HepG2 (cell line): Measurements from ENCODE around the gene ARGLU1.

Experiments
- CBX2 ChIP-seq, 2 experiments: fragments of 200-600 bp in 1 of 2; sonication (generic); formaldehyde crosslinking in 1 of 2; IDR thresholded peaks; 2 replicates each; pipeline versions ENCODE4 v1.7.0 to v1.8.1; 2018 to 2022; ENCODE audit warnings: low read depth in 2 of 2, low read length in 1 of 2, mild to moderate bottlenecking in 1 of 2, missing genetic modification reagents in 1 of 2
- HIVEP1 ChIP-seq: sonication (generic); formaldehyde crosslinking; IDR thresholded peaks from 2 replicates; pipeline ENCODE4 v1.4.0; 2020; ENCODE audit warnings: mild to moderate bottlenecking, missing genetic modification reagents
- MTA3 ChIP-seq: sonication (generic); formaldehyde crosslinking; IDR thresholded peaks from 2 replicates; pipeline ENCODE4 v1.4.0; 2020; ENCODE audit warnings: missing genetic modification reagents
- POLR2A ChIP-seq, 2 experiments: IDR thresholded peaks; 2 replicates each; pipeline ENCODE4 v1.6.1; 2011; ENCODE audit warnings: low read depth in 2 of 2, low read length in 2 of 2, mild to moderate bottlenecking in 1 of 2, moderate library complexity in 1 of 2; ENCODE audit not compliant: insufficient read depth in 1 of 2
- POLR2AphosphoS5 ChIP-seq: IDR thresholded peaks from 2 replicates; pipeline ENCODE4 v1.6.1; 2012; ENCODE audit warnings: low read depth, low read length
- RAD21 ChIP-seq: fragments of 450-650 bp; formaldehyde crosslinking; IDR thresholded peaks from 2 replicates; pipeline ENCODE4 v1.5.0; 2020; ENCODE audit warnings: mild to moderate bottlenecking
- UBTF ChIP-seq: sonication (generic); formaldehyde crosslinking; IDR thresholded peaks from 2 replicates; pipeline ENCODE4 v1.4.0; 2020; ENCODE audit warnings: mild to moderate bottlenecking, missing genetic modification reagents

GRCh38 chr13:106520251-106521054 lies 47.5 kb downstream of the ARGLU1 start:
- TF ChIP-seq CBX2 (IDR thresholded peaks at IDR 0.05; ENCODE audit: low read depth, low read length) (no peak), CBX2 (CRISPR knock-in tag; IDR thresholded peaks at IDR 0.05; ENCODE audit: low read depth) (no peak), POLR2A (IDR thresholded peaks at IDR 0.05; ENCODE audit: insufficient read depth in 1 of 2, low read depth in 2 of 2, low read length in 2 of 2) (no peak), HIVEP1 (CRISPR knock-in tag) (no peak), POLR2AphosphoS5 (no peak), UBTF (CRISPR knock-in tag) (no peak), RAD21 (CRISPR knock-in tag) (no peak), MTA3 (no peak)
